Measurements from ENCODE around the gene ICA1. TPM values are rescaled to one million over a fixed set of nuclear protein-coding genes. Genes with fewer than 3 reads are reported as not detected.

The ICA1 gene
- total and polyA plus RNA-seq, 4 donors: 1.4 to 22.7 (median 8.1) TPM

- Histone ChIP-seq H3K9me3 (ENCODE audit: control insufficient read depth in 4 of 4, low read length in 3 of 4) (no peaks in the 10 kb centered on the region), H3K27me3 (ENCODE audit: control insufficient read depth in 4 of 4, insufficient read depth in 4 of 4, low read length in 3 of 4) (no peaks in the 10 kb centered on the region), H3K36me3 (ENCODE audit: control insufficient read depth in 4 of 4, insufficient read depth in 3 of 4, low read depth in 1 of 4, low read length in 3 of 4) (no peaks in the 10 kb centered on the region), H3K4me1 (ENCODE audit: control insufficient read depth in 4 of 4, insufficient read depth in 4 of 4, low read length in 3 of 4) (peaks cover 0 to 28% (median 16%) of the 10 kb centered on the region in 4 donors), H3K4me3 (ENCODE audit: low read depth in 1 of 3, low read length in 3 of 3) (no peak overlapping the region), H3K27ac (ENCODE audit: low read depth in 1 of 2, low read length in 2 of 2) (peak overlapping the region in 1 of 2 donors; percentile 8), H3K9ac (ENCODE audit: low read depth in 1 of 2, low read length in 2 of 2) (no peak overlapping the region)
- no peak for DNase-seq (ENCODE audit: low spot score)
- TF ChIP-seq YY1 (IDR thresholded peaks at IDR 0.05): no peak
- no peak for TF ChIP-seq ZBTB33 (IDR thresholded peaks at IDR 0.05)
- TF ChIP-seq REST (IDR thresholded peaks at IDR 0.05): no peak
- no peak for TF ChIP-seq FOXA1 (IDR thresholded peaks at IDR 0.05)
- no peak for TF ChIP-seq MAX (IDR thresholded peaks at IDR 0.05)
- TF ChIP-seq HNF4A (conservative IDR thresholded peaks at IDR 0.05): no peak
- TF ChIP-seq SP1 (IDR thresholded peaks at IDR 0.05): no peak
- TF ChIP-seq RAD21 (IDR thresholded peaks at IDR 0.05): no peak
- TF ChIP-seq, protein P1, sequence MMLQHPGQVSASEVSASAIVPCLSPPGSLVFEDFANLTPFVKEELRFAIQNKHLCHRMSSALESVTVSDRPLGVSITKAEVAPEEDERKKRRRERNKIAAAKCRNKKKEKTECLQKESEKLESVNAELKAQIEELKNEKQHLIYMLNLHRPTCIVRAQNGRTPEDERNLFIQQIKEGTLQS (IDR thresholded peaks at IDR 0.05): no peak
- no peak for TF ChIP-seq NR2F2 (IDR thresholded peaks at IDR 0.05)
- TF ChIP-seq GABPA (IDR thresholded peaks at IDR 0.05 in 1 of 2, conservative IDR thresholded peaks at IDR 0.05 in 1 of 2): no peak
- no peak for TF ChIP-seq RXRA (IDR thresholded peaks at IDR 0.05)
- no peak for TF ChIP-seq EGR1 (IDR thresholded peaks at IDR 0.05; ENCODE audit: low read depth in 2 of 2)
- TF ChIP-seq JUND (IDR thresholded peaks at IDR 0.05): no peak
- TF ChIP-seq FOXA2 (IDR thresholded peaks at IDR 0.05): no peak
- no peak for TF ChIP-seq TAF1 (conservative IDR thresholded peaks at IDR 0.05)
- TF ChIP-seq HNF4G (IDR thresholded peaks at IDR 0.05): no peak
- WGBS: 69% methylated on average over 4 of the region's 4 CpGs
These were observed 117.1 kb downstream of the ICA1 start for GRCh38 chr7:8144856-8145255.

GRCh38 chr7:8143151-8143874, 118.7 kb downstream of the ICA1 start:
- no peak for DNase-seq (ENCODE audit: low spot score)
- WGBS: 83% methylated on average over 6 of the region's 6 CpGs

More at GRCh38 chr7:8143151-8143874, 118.7 kb downstream of the ICA1 start:
- no peaks in the 10 kb centered on the region for H3K27me3 ChIP-seq (ENCODE audit: control insufficient read depth in 4 of 4, insufficient read depth in 4 of 4, low read length in 3 of 4)
- H3K36me3 ChIP-seq (ENCODE audit: control insufficient read depth in 4 of 4, insufficient read depth in 3 of 4, low read depth in 1 of 4, low read length in 3 of 4): peaks cover 0 to 3% (median 1%) of the 10 kb centered on the region in 4 donors
- H3K4me3 ChIP-seq (ENCODE audit: low read depth in 1 of 3, low read length in 3 of 3): no peak overlapping the region
- no peaks in the 10 kb centered on the region for H3K9me3 ChIP-seq (ENCODE audit: control insufficient read depth in 4 of 4, low read length in 3 of 4)
- no peak overlapping the region for H3K27ac ChIP-seq (ENCODE audit: low read depth in 1 of 2, low read length in 2 of 2)
- peaks cover 0 to 23% (median 15%) of the 10 kb centered on the region in 4 donors for H3K4me1 ChIP-seq (ENCODE audit: control insufficient read depth in 4 of 4, insufficient read depth in 4 of 4, low read length in 3 of 4)
- H3K9ac ChIP-seq (ENCODE audit: low read depth in 1 of 2, low read length in 2 of 2): no peak overlapping the region
- TF ChIP-seq SP1 (IDR thresholded peaks at IDR 0.05) (no peak), GABPA (IDR thresholded peaks at IDR 0.05 in 1 of 2, conservative IDR thresholded peaks at IDR 0.05 in 1 of 2) (no peak), MAX (IDR thresholded peaks at IDR 0.05) (no peak), JUND (IDR thresholded peaks at IDR 0.05) (no peak), HNF4G (IDR thresholded peaks at IDR 0.05) (no peak), TAF1 (conservative IDR thresholded peaks at IDR 0.05) (no peak), NR2F2 (IDR thresholded peaks at IDR 0.05) (no peak), RXRA (IDR thresholded peaks at IDR 0.05) (no peak)
